GM18526 (cell line): ENCODE measurements around the gene RPL18A.

Experiments used
- POLR2A ChIP-seq: IDR thresholded peaks from 3 replicates; pipeline ENCODE4 v1.6.1; 2011; ENCODE audit not compliant: insufficient read length; ENCODE audit errors: extremely low read depth

Gene RPL18A

GRCh38 chr19:17908244-17908643 is 48.5 kb downstream of the RPL18A start:
- no peak for TF ChIP-seq POLR2A

- TF ChIP-seq POLR2A = no peak
These were observed 49.5 kb downstream of the RPL18A start for GRCh38 chr19:17909003-17909732.

- TF ChIP-seq POLR2A = no peak
These were observed 51.2 kb downstream of the RPL18A start for GRCh38 chr19:17910791-17911360.
